GM18861 (cell line): ENCODE measurements around the gene FYB2.

Experiments used
- ATAC-seq: cut with Tn5 transposase; IDR thresholded peaks from one replicate; pipeline ENCODE4 v1.9.1; 2021; ENCODE audit not compliant: unreplicated experiment

The FYB2 gene

DNA sequence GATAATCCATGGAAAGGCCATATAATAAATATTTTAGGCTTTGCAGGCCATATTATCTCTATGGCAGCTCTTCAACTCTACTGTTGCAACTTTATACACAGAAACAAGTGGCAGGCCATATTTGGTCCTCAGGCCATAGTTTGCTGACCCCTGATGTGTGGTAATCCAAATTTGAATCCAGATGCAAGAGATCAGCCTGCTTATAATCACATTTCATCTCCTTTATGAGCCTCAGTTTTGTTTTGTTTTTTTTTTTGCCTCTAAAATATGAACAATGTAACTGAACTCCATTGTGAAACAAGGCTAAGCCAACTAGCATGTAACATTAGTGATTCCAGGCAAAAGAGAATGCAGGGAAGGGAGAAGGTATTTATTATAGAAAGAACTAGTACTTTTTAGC lies 92.5 kb downstream of the FYB2 start:
- ATAC-seq = no peak

DNA sequence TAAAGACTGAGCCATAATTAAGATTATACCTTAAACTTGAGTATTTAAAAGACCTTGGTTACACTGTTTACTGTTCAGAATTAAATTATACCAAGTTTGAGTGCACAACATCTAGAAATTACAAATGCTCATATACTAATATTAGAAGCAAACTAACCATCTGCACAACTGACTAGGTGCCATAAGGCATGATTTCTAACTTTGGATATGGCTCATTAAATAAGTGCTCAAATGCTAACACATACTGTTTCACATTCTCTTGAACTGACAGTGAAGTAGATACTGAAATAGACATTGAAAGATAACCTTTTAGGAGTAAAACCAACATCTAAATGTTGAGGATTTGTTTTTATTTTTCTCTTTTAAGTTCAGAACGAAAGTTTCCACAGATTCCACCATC lies 100.0 kb downstream of the FYB2 start:
- no peak for ATAC-seq

DNA sequence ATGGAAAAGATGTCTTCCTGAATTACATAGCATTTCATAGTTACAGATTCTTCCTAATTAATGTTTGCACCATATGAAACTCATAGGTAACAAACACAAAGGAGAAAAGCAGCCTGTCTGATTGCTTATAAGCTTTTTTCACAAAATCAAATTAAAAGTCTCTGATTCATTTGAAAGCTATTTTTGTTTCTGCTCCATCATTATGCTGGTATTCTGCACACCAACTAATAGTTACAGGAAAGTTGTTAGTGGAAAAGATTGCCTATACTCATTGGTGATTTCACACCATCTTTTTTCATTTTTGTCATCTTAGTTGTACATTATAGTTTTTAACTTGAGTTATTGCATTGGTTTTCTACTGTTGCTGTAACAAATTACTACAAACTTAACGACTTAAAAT lies 104.0 kb downstream of the FYB2 start:
- ATAC-seq = no peak

DNA sequence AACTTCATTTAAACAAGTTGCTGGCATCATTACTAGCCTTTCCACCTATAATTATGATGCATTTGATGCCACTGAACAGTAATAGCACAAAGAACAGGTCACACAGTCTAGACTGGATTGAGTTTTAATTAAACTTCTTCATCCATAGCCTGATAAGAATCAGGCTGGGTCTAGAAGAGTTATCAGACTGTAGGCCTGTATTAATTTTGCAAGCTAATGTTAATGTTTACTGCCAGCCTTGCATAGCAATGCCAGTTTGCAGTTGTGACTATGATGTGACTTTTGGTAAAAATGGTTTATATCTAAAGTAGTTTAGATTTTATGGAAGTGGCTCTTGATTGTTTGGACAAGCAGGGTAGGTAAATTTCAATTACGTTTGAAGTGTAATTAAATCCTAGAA lies 106.1 kb downstream of the FYB2 start:
- ATAC-seq = no peak

DNA sequence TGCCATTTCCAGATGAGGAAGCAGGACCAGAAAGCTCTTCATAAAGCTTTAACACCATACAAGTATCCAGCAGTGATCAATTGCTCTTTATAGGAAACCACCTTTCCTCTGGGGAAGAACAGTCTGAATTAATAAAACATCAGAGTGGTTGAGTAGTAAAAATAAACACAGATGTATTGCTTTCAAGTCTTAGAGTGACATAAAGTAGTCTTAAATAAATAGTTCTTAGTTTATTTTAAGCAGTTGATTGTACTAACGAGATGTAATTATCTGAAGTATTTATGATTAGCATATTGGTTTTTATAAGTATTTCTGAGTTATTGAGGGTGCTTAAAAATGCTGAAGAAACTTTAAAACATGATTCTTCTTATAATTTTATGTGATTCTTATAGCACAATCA lies 107.1 kb downstream of the FYB2 start:
- ATAC-seq = no peak

DNA sequence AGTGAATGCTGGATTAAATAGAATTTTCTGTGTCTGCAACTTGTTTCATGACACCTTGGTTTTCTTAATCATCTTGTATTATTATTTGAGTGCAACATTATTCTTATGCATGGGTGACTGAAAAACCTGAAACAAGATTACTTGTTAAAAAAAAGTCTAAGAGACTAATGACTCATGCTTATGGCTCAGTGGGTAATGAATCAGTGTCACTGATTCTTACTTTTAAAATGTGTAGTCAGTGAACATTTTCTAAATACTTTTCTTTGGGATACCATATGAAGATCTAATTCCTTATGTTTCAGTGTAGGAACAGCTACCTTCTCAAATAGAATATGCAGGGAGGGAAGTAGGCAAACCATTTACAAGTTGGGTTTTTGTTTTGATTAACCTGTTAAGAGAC lies 108.6 kb downstream of the FYB2 start:
- ATAC-seq = no peak

DNA sequence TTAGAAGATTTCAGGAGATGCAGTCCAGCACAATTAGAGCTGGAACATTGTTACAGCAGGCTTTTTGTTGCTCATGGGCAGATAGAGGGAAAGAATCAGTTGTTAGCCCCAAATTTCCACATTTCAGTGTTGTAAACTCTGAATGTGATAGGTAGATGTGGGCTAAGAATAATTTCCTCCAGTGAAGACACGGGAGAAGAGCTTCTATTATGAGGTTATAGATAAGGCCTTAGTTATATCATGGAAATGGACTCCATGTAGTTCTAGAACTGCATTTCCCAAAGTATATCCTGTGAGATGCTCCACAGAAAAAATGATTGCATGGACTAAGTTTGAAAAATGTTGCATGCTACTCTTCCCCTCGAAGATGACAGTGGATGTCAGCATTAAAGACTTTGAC lies 109.2 kb downstream of the FYB2 start:
- ATAC-seq = no peak

DNA sequence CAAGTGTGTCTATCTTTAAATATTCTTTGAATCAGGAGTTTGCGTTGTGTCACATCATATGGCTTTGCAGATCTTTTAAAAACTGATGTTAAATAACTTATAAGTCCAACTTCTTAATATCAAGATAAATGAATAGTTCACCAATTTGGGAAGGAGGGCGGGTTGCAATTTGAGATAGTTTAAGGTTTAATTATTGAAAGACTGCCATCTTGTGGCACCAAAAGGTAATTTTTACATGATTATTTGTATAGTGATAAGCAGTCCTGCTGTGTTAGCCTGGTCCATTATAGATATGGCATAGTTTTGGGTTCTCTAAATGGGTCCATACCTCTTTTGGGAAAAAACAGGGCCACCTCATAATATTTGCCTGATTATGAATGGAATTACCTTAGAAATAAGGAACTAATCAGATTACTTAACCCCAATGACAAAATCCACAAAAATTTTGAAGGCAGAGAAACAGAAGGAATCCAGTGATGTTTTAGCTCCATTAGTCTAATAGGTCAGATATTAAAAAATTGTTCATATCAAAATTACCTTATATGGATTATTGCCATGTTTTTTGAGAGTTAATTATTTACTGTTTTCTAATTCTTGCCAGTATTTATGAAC lies 109.8 kb downstream of the FYB2 start:
- peak; percentile 75 for ATAC-seq

DNA sequence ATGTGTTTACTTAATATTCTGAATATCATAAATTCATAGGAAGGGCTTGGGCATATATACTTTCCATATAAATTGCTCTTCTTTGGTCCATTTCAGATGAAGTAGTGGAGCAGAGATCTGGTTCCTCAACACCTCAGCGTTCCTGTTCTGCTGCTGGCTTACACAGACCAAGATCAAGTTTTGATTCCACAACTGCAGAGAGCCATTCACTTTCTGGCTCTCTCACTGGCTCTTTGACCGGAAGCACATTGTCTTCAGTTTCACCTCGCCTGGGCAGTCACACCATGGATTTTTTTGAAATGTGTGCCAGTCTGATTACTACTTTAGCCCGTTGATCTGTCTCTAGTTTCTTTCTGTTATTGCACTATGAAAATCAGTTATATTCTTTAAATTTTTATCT lies 111.8 kb downstream of the FYB2 start:
- no peak for ATAC-seq

DNA sequence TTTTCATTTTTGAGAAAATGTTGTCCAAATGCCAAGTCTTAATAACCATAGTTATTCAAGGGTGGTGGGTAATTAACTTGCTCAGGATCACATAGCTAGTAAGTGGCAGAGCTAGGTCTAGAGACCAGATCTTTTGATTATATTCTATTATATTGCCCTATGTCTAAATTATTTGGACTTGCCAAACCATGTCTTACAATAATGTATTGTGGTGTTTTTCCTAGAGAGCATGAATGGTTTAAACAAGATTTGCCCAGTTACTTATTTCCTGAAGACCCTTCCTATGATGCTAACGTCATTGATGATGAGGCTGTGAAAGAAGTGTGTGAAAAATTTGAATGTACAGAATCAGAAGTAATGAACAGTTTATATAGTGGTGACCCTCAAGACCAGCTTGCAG lies 115.5 kb downstream of the FYB2 start:
- no peak for ATAC-seq

DNA sequence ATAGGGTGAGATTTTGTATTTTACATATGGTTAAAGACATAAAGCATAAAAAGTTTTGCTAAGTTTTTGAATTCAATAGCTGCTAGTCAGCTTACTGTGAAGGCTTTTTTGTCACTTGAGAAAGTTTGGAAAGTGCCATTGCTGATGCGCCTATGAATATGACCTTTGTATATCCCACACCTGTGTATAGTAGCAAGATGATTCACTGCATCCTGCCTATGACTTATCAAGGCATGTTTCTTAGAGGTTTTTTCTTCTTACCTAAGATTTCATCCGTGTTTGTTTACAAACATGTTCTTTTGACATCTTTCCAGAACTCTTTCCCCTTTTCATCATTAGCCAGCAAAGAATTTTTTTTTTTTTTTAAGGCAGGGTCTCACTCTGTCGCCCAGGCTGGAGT lies 122.5 kb downstream of the FYB2 start:
- no peak for ATAC-seq

DNA sequence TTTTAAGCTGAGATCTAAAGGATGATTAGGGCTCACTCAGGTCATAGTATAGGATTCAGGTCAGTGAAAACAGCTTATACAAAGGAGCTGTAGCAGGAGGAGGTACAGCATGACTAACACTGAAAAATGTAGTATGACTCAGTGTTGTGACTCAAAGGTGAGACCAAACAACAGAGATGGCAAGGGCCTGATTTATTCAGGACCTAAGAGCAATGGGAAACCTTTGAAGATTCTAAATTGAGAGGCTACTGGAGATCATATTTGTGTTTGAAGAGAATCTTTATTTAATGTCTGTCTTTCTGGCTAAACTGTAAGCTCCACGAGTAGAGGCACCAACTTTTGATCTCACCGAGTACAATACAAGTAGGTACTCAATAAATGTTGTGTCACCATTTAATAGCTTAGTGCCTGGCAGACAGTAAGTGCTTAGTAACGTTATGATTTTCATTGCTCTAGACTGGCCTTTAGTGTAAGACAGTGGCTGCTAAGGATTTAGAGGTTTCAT lies 130.6 kb downstream of the FYB2 start:
- ATAC-seq = peak; percentile 59

DNA sequence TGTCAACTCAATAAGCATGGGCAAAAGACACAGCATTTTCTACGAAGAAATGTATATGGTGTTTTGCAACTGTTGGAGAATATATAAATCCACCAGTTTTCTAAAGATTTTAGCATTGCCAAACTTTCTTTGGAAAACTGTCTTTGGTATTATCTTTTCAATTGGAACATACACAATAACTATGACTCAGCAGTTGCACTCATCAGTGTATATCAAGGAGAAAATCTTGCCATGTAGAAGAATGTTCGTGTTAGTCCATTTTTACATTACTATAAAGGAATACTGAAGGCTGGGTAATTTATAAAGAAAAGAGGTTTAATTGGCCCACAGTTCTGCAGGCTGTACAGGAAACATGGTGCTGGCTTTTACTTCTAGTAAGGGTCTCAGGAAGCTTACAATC lies 133.0 kb downstream of the FYB2 start:
- ATAC-seq = no peak

DNA sequence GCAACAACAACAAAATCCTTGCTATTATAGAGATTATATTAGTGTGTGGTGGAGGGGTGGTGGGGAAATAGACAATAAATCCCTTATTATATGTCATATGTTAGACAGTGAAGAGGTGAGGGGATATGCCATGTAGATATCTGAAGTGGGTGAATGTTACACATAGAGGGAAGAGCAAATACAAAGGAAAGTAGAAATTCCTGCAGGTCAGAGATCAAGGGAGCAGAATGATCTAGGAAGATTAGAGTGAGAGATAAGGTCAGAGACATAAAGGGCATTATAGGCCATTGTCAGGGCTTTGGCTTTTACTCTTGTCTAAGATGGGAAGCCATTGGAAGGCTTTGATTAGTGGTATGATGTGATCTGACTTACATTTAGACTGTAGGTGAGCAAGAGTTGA lies 135.6 kb downstream of the FYB2 start:
- ATAC-seq = no peak

DNA sequence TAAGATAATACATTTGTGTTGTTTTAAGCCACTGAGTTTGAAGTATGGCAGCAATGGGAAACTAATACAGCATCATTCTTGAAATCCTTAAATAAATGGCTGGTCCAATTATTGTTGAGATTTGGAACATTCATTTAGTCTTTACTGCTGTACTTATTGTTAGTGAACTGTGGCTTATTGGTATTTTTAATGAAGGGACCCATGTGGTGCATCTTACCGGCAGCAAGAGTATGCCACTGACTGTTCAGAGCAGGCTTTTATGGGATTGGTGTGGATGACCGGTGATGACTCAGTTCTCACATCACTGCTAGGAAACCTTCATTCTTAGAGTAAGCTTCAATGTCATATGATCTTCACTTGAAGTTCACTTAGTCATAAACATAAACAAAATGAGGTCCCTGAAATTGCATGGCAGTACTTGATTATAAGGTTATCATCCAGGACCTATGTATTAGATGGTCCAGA lies 142.6 kb downstream of the FYB2 start:
- ATAC-seq = no peak

DNA sequence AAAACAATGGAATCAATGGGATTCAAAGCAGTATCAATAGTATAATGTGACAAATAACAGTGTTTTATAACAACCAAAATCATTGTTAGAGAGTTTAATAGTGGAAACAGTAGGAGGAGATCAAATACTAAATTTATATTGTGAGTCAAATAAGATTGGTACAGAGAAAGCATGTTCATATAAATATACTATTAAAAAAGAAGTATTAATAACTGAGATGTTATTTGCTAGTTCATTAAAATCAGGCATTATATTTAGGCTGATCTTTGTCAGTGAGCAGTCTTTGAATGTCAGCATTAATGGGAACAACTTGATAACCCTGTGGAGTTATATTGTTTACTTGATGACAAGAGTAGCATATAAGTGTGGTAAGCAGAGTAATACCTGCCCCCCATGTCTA lies 143.4 kb downstream of the FYB2 start:
- ATAC-seq = no peak

DNA sequence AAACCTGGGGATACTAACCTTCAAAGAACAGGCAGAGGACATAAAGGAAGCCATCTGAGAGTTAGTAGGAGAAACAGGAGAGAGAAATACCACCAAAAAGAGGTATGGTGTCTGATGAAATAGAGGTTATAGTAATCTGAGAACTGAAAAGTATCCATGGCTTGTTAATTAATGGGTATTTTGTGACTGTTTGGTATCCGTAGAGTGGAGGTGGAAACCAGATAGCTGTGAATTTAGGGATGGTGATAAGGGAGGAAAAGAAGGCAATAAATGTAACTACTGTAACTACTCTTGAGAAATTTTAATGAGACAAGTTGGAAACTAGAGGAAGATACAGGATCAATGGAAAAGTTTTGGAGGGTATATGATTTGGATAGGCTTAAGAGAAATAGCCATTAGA lies 146.6 kb downstream of the FYB2 start:
- no peak for ATAC-seq

DNA sequence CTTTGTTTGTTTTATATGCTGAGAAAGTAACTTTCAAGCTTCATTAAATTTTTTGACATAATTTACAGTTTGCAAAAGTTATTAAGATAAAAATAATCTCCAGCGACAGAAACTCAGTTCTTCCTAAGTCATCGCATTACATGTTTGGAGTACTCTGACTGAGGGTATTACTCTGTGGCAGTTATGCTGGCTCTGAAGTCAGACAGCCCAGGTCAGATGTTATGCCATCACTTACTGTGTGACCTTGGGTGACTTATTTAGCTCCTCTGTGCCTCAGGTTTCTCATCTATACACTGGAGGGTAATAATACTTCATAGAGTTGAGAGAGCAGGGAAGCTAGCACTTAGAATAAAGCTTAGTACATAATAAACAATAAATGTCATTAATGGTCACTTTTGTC lies 147.7 kb downstream of the FYB2 start:
- no peak for ATAC-seq

DNA sequence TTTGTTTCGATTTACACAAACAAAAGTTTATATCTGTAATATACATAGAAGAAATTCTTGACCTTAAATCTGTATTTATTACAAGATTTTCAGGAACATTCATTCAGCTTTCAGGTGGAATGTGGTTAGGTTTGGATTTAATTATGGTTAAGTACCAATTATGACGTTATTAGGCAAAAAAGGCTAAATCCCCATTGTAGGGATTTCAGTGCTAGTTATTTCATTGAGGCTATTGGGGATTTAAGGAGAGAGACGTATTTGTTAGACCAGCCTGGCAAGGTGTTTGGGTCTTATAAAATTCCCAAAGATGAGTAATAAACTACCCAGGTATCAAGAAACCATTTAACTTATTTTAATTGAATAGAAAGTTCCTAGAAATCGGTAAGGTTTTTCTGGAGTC lies 148.1 kb downstream of the FYB2 start:
- ATAC-seq = no peak

DNA sequence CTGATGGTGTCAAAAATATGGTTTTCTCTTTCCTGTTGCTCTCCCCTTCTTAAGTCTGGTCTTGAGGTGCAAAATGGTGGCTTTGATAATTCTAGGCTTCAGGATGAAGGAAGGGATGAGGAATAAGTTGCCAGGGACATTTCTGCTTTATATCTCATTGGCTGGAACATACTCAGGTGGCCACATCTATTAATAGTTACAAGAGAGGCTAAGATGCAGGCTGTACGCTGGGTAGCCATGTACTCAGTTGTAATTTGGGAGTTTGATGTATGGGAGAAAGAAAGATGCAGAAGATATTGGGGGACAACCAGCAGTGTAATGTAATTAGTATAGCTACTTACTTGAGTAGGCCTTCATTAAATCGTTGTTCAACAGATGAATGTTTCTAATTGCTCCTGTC lies 148.9 kb downstream of the FYB2 start:
- ATAC-seq = no peak
